ENCODE measurements around the gene EFNA4. TPM values are rescaled to one million over a fixed set of nuclear protein-coding genes. Genes with fewer than 3 reads are reported as not detected.

EFNA4 gene
- polyA plus RNA-seq, 1 of the 3 experiments (the other 2 are of a cell fraction): 17.7 TPM

- Histone ChIP-seq H4K20me1 (ENCODE audit: insufficient read depth) (no peaks in the 10 kb centered on the region), H3K27ac (ENCODE audit: low read depth in 2 of 2, low read length in 1 of 2) (peak overlapping the region in 1 of 2 experiments; percentile 51; a peak in 1 of 4 replicates), H3K9ac (no peak overlapping the region), H3K36me3 (replicated peaks in 1 of 2; ENCODE audit: control insufficient read depth in 1 of 2, insufficient read depth in 2 of 2, low read length in 1 of 2) (peaks cover 0 to 12% of the 10 kb centered on the region in 2 experiments), H2AFZ (ENCODE audit: low read depth) (no peak overlapping the region), H3F3A (replicated peaks; ENCODE audit: insufficient read depth) (peaks cover 4% of the 10 kb centered on the region), H3K4me2 (no peak overlapping the region), H3K79me2 (ENCODE audit: insufficient read depth) (peaks cover 15% of the 10 kb centered on the region), H3K9me2 (no peaks in the 10 kb centered on the region), H3K9me3 (no peaks in the 10 kb centered on the region), H3K27me3 (ENCODE audit: insufficient read depth) (no peaks in the 10 kb centered on the region), H3K4me1 (ENCODE audit: control insufficient read depth in 1 of 2, insufficient read depth in 2 of 2, low read depth in 1 of 2, low read length in 1 of 2) (peaks cover 0 to 26% of the 10 kb centered on the region in 2 experiments; a peak in 2 of 4 replicates), H3K4me3 (ENCODE audit: low read depth in 2 of 2, low read length in 1 of 2) (no peak overlapping the region)
- 94% methylated on average over 7 of the region's 7 CpGs for WGBS (ENCODE audit: low lambda C conversion rate)
- CTCF ChIA-PET: interaction anchor here (0.8 to 29.9 kb wide), 11 partner anchors 8 to 535 kb away, joined by 3 to 573 read pairs (median 6); partner anchors contain the start of genes ADAM15, DCST1, DCST2 and EFNA3
- DNase-seq: peak; percentile 38
- TF ChIP-seq RXRA (IDR thresholded peaks at IDR 0.05; ENCODE audit: borderline replicate concordance, low read depth) (no peak), RFX5 (IDR thresholded peaks at IDR 0.05; ENCODE audit: low read length) (no peak), EZH2phosphoT487 (IDR thresholded peaks at IDR 0.05; ENCODE audit: borderline replicate concordance, low read depth) (no peak), REST (IDR thresholded peaks at IDR 0.05; ENCODE audit: low read depth, low read length) (no peak)
- TF ChIP-seq, protein P1, sequence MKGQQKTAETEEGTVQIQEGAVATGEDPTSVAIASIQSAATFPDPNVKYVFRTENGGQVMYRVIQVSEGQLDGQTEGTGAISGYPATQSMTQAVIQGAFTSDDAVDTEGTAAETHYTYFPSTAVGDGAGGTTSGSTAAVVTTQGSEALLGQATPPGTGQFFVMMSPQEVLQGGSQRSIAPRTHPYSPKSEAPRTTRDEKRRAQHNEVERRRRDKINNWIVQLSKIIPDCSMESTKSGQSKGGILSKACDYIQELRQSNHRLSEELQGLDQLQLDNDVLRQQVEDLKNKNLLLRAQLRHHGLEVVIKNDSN (IDR thresholded peaks at IDR 0.05; ENCODE audit: borderline replicate concordance, low read depth): no peak
- POLR2A ChIA-PET: interaction anchor here (2.0 kb wide), 1 partner anchor 9 kb away, joined by 8 read pairs; the partner anchor contains the start of gene EFNA3
Measured at GRCh38 chr1:155069551-155070157, 6.1 kb downstream of the EFNA4 start.

DNA sequence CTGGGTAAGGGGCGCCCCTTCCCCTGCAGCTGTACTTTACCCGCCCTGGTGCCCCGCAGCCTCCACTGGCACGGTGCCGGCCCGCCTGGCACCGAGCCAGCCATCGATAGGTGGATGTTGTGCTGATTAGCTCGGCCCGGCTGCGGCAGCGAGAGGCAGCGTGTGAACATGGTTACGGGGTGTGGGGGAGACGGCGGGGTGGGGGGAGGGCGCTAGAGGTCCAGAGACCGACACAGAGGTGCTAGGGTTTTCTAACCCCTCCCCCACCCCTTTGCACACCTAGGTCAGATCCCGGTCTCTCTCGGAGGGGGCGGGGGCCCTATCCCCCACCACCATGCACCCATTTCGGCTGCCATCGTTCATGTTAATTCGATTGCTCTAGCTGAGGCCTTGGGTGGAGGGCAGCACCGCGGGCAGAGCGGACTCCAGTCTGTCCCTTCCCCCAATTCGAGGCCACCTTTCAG is 6.7 kb downstream of the EFNA4 start:
- Histone ChIP-seq H3K9me3 (no peaks in the 10 kb centered on the region), H3K79me2 (ENCODE audit: insufficient read depth) (peaks cover 9% of the 10 kb centered on the region), H3K27me3 (ENCODE audit: insufficient read depth) (no peaks in the 10 kb centered on the region), H3K9ac (no peak overlapping the region), H4K20me1 (ENCODE audit: insufficient read depth) (no peaks in the 10 kb centered on the region), H3K4me3 (ENCODE audit: low read depth in 2 of 2, low read length in 1 of 2) (peak overlapping the region in 1 of 2 experiments; percentile 32; a peak in 1 of 4 replicates), H3K27ac (ENCODE audit: low read depth in 2 of 2, low read length in 1 of 2) (peak overlapping the region in 1 of 2 experiments; percentile 51; a peak in 1 of 4 replicates), H2AFZ (ENCODE audit: low read depth) (no peak overlapping the region), H3K9me2 (no peaks in the 10 kb centered on the region), H3K36me3 (replicated peaks in 1 of 2; ENCODE audit: control insufficient read depth in 1 of 2, insufficient read depth in 2 of 2, low read length in 1 of 2) (peaks cover 0 to 12% of the 10 kb centered on the region in 2 experiments), H3K4me2 (no peak overlapping the region), H3F3A (replicated peaks; ENCODE audit: insufficient read depth) (peaks cover 3% of the 10 kb centered on the region), H3K4me1 (ENCODE audit: control insufficient read depth in 1 of 2, insufficient read depth in 2 of 2, low read depth in 1 of 2, low read length in 1 of 2) (peaks cover 0 to 22% of the 10 kb centered on the region in 2 experiments; a peak in 1 of 4 replicates)
- TF ChIP-seq RFX5 (IDR thresholded peaks at IDR 0.05; ENCODE audit: low read length) (no peak), NFIC (IDR thresholded peaks at IDR 0.05; ENCODE audit: borderline replicate concordance) (peak; percentile 45; the same call in 1 of the 2 replicates)
- ChIA-PET POLR2A (interaction anchor here (0.6 to 2.0 kb wide), 3 partner anchors 9 to 21 kb away, joined by 3 to 8 read pairs (median 3); partner anchors contain the start of gene EFNA3), CTCF (interaction anchor here (0.8 to 29.9 kb wide), 14 partner anchors 8 to 536 kb away, joined by 3 to 573 read pairs (median 6); partner anchors contain the start of genes ADAM15, DCST1, DCST2 and EFNA3)
- no peak for DNase-seq
- WGBS (ENCODE audit: low lambda C conversion rate): 54% methylated on average over 24 of the region's 28 CpGs
